GM12878 (cell line): ENCODE results near the gene DES. TPM values are rescaled to one million over a fixed set of nuclear protein-coding genes. Genes with fewer than 3 reads are reported as not detected.

Source experiments
- BACH1 ChIP-seq: fragments of 450-650 bp; IDR thresholded peaks from 2 replicates; pipeline ENCODE4 v1.6.1; 2017; ENCODE audit warnings: mild to moderate bottlenecking, borderline replicate concordance
- CBX5 ChIP-seq: sonication (generic); IDR thresholded peaks from 2 replicates; pipeline ENCODE4 v1.6.1; 2016; ENCODE audit warnings: low read depth, moderate library complexity, mild to moderate bottlenecking, inconsistent platforms
- CREB1 ChIP-seq: IDR thresholded peaks from 2 replicates; pipeline ENCODE4 v1.6.1; 2012; ENCODE audit warnings: low read depth, mild to moderate bottlenecking, inconsistent platforms
- EGR1 ChIP-seq, 2 experiments: IDR thresholded peaks; 1 replicate in 1 of 2; 2 replicates in 1 of 2; pipeline ENCODE4 v1.6.1; 2011 to 2012; ENCODE audit warnings: low read depth in 2 of 2, low read length in 2 of 2, borderline replicate concordance in 1 of 2, mild to moderate bottlenecking in 1 of 2, moderate library complexity in 1 of 2
- HDAC2 ChIP-seq: fragments of 200-600 bp; sonication (generic); IDR thresholded peaks from 2 replicates; pipeline ENCODE4 v1.6.1; 2017
- LARP7 ChIP-seq: fragments of 450-650 bp; IDR thresholded peaks from 2 replicates; pipeline ENCODE4 v1.6.1; 2017; ENCODE audit warnings: mild to moderate bottlenecking
- MEF2B ChIP-seq: fragments of 450-650 bp; IDR thresholded peaks from 2 replicates; pipeline ENCODE4 v1.6.1; 2018; ENCODE audit warnings: mild to moderate bottlenecking, moderate library complexity; ENCODE audit not compliant: partially characterized antibody, poor library complexity, severe bottlenecking
- NRF1 ChIP-seq: conservative IDR thresholded peaks from 2 replicates; pipeline ENCODE4 v1.6.1; 2011; ENCODE audit warnings: mild to moderate bottlenecking, low read depth, low read length, improper control_type of control experiment
- POLR2A ChIP-seq: IDR thresholded peaks from 2 replicates; pipeline ENCODE4 v1.6.1; 2011; ENCODE audit warnings: low read depth, mild to moderate bottlenecking, low read length
- RFX5 ChIP-seq: IDR thresholded peaks from 2 replicates; pipeline ENCODE4 v1.6.1; 2011; ENCODE audit warnings: low read depth, low read length, improper control_type of control experiment
- RUNX3 ChIP-seq: IDR thresholded peaks from 2 replicates; pipeline ENCODE4 v1.6.1; 2012; ENCODE audit warnings: low read length, inconsistent platforms
- SIN3A ChIP-seq: IDR thresholded peaks from 2 replicates; pipeline ENCODE4 v1.6.1; 2012; ENCODE audit warnings: low read depth, low read length, improper control_type of control experiment
- TAF1 ChIP-seq: IDR thresholded peaks from 2 replicates; pipeline ENCODE4 v1.6.1; 2011; ENCODE audit warnings: mild to moderate bottlenecking, low read depth, low read length, borderline replicate concordance
- TARDBP ChIP-seq: IDR thresholded peaks from 2 replicates; pipeline ENCODE4 v1.6.1; 2016; ENCODE audit warnings: borderline replicate concordance
- ZNF217 ChIP-seq: fragments of 450-650 bp; IDR thresholded peaks from 2 replicates; pipeline ENCODE4 v1.6.1; 2017; ENCODE audit warnings: antibody characterized with exemption, mild to moderate bottlenecking
- ZNF274 ChIP-seq: IDR thresholded peaks from one replicate; pipeline ENCODE4 v1.8.0; 2011; ENCODE audit not compliant: insufficient read length, insufficient read depth
- polyA plus RNA-seq, 11 experiments: library from polyadenylated mRNA; depleted of rRNA in 4 of 11; unstranded in 6 of 11; stranded (reverse) in 5 of 11; fragments of >200 nt; fragmentation: Nextera tagmentation in 4 of 11; fragmentation: Illumina TruSeq in 1 of 11; extraction: Ambion mirVana in 4 of 11; extraction: Trizol in 1 of 11; gene quantifications; 1 replicate in 1 of 11; 2 replicates in 10 of 11; pipeline versions ENCODE4 v1.2.1 to v1.2.3, GENCODE V29; 2011 to 2016; ENCODE audit warnings: inconsistent platforms in 2 of 11, missing spikeins in 2 of 11, low read depth in 1 of 11
- total RNA-seq, 4 experiments: library from RNA; depleted of rRNA in 3 of 4; stranded (reverse); fragments of >200 nt in 3 of 4; fragmentation: Illumina TruSeq in 1 of 4; extraction: Trizol in 1 of 4; gene quantifications; 2 replicates each; pipeline versions ENCODE4 v1.2.1 to v1.2.3, GENCODE V29; 2013 to 2021
- TF ChIP-seq, protein P1 (sequence below): fragments of 450-650 bp; IDR thresholded peaks from 2 replicates; pipeline ENCODE4 v1.6.1; 2017; ENCODE audit warnings: antibody characterized with exemption, mild to moderate bottlenecking, moderate library complexity
- TF ChIP-seq, protein P2 (sequence below): IDR thresholded peaks from 2 replicates; pipeline ENCODE4 v1.6.1; 2012; ENCODE audit warnings: low read depth, low read length, improper control_type of control experiment
- TF ChIP-seq, protein P3 (sequence below), 3 experiments: IDR thresholded peaks in 2 of 3; conservative IDR thresholded peaks in 1 of 3; 2 replicates each; pipeline ENCODE4 v1.5.1; 2011; ENCODE audit warnings: low read depth in 3 of 3, low read length in 3 of 3, mild to moderate bottlenecking in 3 of 3, control low read depth in 2 of 3, moderate library complexity in 2 of 3, inconsistent platforms in 1 of 3, mixed read lengths in 1 of 3; ENCODE audit not compliant: control insufficient read depth in 2 of 3, insufficient read depth in 1 of 3; ENCODE audit errors: extremely low read depth in 1 of 3
- TF ChIP-seq, protein P4 (sequence below): fragments of 450-650 bp; formaldehyde crosslinking; IDR thresholded peaks from 2 replicates; pipeline ENCODE4 v1.5.0; 2022; ENCODE audit warnings: mild to moderate bottlenecking, missing genetic modification characterization
- TF ChIP-seq, protein P5 (sequence below): IDR thresholded peaks from 2 replicates; pipeline ENCODE4 v1.6.1; 2012; ENCODE audit warnings: low read length, inconsistent platforms

Gene DES
- total and polyA plus RNA-seq, 10 of the 15 experiments (the other 5 are each of a cell fraction or from before 2014, with no cell fraction given) = 0.80 TPM; not detected in 9

DNA sequence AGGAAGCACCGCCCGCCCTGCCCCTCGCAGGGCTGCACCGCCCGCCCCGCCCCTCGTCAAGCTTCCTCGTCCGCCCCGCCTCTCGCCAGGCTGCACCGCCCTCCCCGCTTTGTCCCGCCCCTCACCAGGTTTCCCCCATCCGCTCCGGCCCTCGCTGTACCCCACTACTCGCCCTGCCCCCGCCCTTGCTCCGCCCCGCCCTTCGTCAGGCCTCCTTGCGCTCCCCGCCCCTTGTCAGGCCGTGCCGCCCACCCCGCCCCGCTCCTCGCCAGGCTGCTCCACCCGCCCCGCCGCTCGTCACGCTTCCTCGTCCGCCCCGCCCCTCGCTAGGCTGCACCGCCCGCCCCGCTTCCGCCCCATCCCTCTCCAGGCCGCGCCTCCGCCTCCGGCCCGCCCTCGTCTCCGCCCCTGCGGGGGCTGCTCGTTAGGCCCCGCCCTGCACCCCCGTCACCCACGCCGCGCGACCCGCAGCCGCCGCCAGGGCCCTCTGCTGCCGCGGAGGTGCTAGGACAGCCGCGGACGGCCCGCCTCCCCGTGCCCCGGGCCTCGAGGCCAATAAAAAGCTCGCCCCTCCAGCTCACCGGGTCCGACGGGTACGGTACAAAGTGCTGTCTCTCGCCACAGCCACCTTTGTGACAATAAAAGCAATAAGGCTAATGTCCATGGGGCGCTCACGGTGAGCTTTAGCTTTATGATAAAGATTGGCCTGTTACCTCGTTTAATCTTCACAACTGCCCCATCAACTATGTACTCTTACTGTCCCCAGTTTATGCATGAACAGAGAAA lies 29.9 kb upstream of the DES start (continued):
- TF ChIP-seq MEF2B (no peak), POLR2A (no peak), CBX5 (no peak), ZNF274 (no peak), RFX5 (no peak), CREB1 (peak; percentile 76), BACH1 (peak; percentile 98), TARDBP (no peak), HDAC2 (no peak), LARP7 (peak; percentile 71), RUNX3 (peak; percentile 21; the same call in 1 of the 2 replicates), EGR1 (IDR thresholded peaks at IDR 0.05; ENCODE audit: borderline replicate concordance in 1 of 2, low read depth in 2 of 2, low read length in 2 of 2) (peak in 1 of 2 experiments; percentile 98; a peak in 2 of 3 replicates), NRF1 (0 out of 2 replicates have a peak, but pooled peaks have one; percentile 14), SIN3A (peak; percentile 36; the same call in 1 of the 2 replicates), ZNF217 (no peak), TAF1 (no peak)
- TF ChIP-seq, protein P1, sequence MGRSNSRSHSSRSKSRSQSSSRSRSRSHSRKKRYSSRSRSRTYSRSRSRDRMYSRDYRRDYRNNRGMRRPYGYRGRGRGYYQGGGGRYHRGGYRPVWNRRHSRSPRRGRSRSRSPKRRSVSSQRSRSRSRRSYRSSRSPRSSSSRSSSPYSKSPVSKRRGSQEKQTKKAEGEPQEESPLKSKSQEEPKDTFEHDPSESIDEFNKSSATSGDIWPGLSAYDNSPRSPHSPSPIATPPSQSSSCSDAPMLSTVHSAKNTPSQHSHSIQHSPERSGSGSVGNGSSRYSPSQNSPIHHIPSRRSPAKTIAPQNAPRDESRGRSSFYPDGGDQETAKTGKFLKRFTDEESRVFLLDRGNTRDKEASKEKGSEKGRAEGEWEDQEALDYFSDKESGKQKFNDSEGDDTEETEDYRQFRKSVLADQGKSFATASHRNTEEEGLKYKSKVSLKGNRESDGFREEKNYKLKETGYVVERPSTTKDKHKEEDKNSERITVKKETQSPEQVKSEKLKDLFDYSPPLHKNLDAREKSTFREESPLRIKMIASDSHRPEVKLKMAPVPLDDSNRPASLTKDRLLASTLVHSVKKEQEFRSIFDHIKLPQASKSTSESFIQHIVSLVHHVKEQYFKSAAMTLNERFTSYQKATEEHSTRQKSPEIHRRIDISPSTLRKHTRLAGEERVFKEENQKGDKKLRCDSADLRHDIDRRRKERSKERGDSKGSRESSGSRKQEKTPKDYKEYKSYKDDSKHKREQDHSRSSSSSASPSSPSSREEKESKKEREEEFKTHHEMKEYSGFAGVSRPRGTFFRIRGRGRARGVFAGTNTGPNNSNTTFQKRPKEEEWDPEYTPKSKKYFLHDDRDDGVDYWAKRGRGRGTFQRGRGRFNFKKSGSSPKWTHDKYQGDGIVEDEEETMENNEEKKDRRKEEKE = no peak
- TF ChIP-seq, protein P2, sequence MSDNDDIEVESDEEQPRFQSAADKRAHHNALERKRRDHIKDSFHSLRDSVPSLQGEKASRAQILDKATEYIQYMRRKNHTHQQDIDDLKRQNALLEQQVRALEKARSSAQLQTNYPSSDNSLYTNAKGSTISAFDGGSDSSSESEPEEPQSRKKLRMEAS = peak; percentile 55; the same call in 1 of the 2 replicates
- TF ChIP-seq, protein P3, sequence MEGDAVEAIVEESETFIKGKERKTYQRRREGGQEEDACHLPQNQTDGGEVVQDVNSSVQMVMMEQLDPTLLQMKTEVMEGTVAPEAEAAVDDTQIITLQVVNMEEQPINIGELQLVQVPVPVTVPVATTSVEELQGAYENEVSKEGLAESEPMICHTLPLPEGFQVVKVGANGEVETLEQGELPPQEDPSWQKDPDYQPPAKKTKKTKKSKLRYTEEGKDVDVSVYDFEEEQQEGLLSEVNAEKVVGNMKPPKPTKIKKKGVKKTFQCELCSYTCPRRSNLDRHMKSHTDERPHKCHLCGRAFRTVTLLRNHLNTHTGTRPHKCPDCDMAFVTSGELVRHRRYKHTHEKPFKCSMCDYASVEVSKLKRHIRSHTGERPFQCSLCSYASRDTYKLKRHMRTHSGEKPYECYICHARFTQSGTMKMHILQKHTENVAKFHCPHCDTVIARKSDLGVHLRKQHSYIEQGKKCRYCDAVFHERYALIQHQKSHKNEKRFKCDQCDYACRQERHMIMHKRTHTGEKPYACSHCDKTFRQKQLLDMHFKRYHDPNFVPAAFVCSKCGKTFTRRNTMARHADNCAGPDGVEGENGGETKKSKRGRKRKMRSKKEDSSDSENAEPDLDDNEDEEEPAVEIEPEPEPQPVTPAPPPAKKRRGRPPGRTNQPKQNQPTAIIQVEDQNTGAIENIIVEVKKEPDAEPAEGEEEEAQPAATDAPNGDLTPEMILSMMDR (IDR thresholded peaks at IDR 0.05 in 2 of 3, conservative IDR thresholded peaks at IDR 0.05 in 1 of 3; ENCODE audit: control insufficient read depth in 2 of 3, extremely low read depth in 1 of 3, insufficient read depth in 1 of 3, low read depth in 3 of 3, low read length in 3 of 3) = peak; percentile 48 to 67 (median 63); a peak in 5 of 6 replicates
- TF ChIP-seq, protein P4, sequence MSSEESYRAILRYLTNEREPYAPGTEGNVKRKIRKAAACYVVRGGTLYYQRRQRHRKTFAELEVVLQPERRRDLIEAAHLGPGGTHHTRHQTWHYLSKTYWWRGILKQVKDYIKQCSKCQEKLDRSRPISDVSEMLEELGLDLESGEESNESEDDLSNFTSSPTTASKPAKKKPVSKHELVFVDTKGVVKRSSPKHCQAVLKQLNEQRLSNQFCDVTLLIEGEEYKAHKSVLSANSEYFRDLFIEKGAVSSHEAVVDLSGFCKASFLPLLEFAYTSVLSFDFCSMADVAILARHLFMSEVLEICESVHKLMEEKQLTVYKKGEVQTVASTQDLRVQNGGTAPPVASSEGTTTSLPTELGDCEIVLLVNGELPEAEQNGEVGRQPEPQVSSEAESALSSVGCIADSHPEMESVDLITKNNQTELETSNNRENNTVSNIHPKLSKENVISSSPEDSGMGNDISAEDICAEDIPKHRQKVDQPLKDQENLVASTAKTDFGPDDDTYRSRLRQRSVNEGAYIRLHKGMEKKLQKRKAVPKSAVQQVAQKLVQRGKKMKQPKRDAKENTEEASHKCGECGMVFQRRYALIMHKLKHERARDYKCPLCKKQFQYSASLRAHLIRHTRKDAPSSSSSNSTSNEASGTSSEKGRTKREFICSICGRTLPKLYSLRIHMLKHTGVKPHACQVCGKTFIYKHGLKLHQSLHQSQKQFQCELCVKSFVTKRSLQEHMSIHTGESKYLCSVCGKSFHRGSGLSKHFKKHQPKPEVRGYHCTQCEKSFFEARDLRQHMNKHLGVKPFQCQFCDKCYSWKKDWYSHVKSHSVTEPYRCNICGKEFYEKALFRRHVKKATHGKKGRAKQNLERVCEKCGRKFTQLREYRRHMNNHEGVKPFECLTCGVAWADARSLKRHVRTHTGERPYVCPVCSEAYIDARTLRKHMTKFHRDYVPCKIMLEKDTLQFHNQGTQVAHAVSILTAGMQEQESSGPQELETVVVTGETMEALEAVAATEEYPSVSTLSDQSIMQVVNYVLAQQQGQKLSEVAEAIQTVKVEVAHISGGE (CRISPR knock-in tag) = no peak
- TF ChIP-seq, protein P5, sequence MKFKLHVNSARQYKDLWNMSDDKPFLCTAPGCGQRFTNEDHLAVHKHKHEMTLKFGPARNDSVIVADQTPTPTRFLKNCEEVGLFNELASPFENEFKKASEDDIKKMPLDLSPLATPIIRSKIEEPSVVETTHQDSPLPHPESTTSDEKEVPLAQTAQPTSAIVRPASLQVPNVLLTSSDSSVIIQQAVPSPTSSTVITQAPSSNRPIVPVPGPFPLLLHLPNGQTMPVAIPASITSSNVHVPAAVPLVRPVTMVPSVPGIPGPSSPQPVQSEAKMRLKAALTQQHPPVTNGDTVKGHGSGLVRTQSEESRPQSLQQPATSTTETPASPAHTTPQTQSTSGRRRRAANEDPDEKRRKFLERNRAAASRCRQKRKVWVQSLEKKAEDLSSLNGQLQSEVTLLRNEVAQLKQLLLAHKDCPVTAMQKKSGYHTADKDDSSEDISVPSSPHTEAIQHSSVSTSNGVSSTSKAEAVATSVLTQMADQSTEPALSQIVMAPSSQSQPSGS = no peak
